ENCODE data around the gene PER1. TPM values are rescaled to one million over a fixed set of nuclear protein-coding genes. Genes with fewer than 3 reads are reported as not detected.

Gene PER1
- total RNA-seq, 1 donor from 2014 or later = 45.0 TPM

- no peak for TF ChIP-seq CTCF (IDR thresholded peaks at IDR 0.05)
- peaks cover 44% of the 10 kb centered on the region for H3K27me3 Mint-ChIP-seq
- peak overlapping the region; percentile 93 for H3K4me3 Mint-ChIP-seq
- POLR2A ChIA-PET = interaction anchor here (0.6 to 5.2 kb wide), 11 partner anchors 13 to 126 kb away, joined by 3 to 46 read pairs (median 6); partner anchors contain the start of gene CTC1
- CTCF ChIA-PET = interaction anchor here (1.1 to 2.3 kb wide), 2 partner anchors 15 to 17 kb away, joined by 3 to 8 read pairs; no protein-coding TSS in a partner anchor
- peak; percentile 60 for DNase-seq
- peaks cover 18% of the 10 kb centered on the region for H3K36me3 Mint-ChIP-seq (ENCODE audit: low read depth)
- no peaks in the 10 kb centered on the region for H3K9me3 Mint-ChIP-seq
- H3K4me1 Mint-ChIP-seq = peaks cover 81% of the 10 kb centered on the region
- no peak overlapping the region for H3K27ac Mint-ChIP-seq
- peak; percentile 4 for ATAC-seq (ENCODE audit: low read depth)
- intact Hi-C loops (cut with micrococcal nuclease) = no loop called here
Observed at GRCh38 chr17:8121681-8122421, 30.4 kb downstream of the PER1 start.

- DNase-seq (no peak), ATAC-seq (ENCODE audit: low read depth) (no peak)
- POLR2A ChIA-PET = interaction anchor here (1.0 to 5.2 kb wide), 5 partner anchors 17 to 103 kb away, joined by 5 to 46 read pairs (median 28); no protein-coding TSS in a partner anchor
- CTCF ChIA-PET = interaction anchor here (2.3 kb wide), 1 partner anchor 18 kb away, joined by 8 read pairs; no protein-coding TSS in a partner anchor
- peaks cover 15% of the 10 kb centered on the region for H3K36me3 Mint-ChIP-seq (ENCODE audit: low read depth)
- no peak for TF ChIP-seq CTCF (IDR thresholded peaks at IDR 0.05)
- peak overlapping the region; percentile 93 for H3K4me3 Mint-ChIP-seq
- no peak overlapping the region for H3K27ac Mint-ChIP-seq
- peaks cover 82% of the 10 kb centered on the region for H3K4me1 Mint-ChIP-seq
- peaks cover 49% of the 10 kb centered on the region for H3K27me3 Mint-ChIP-seq
- no peaks in the 10 kb centered on the region for H3K9me3 Mint-ChIP-seq
- intact Hi-C loops (cut with micrococcal nuclease) = no loop called here
Observed at GRCh38 chr17:8121407-8121680, 30.9 kb downstream of the PER1 start.

GRCh38 chr17:8120520-8121406 lies 31.4 kb downstream of the PER1 start:
- TF ChIP-seq CTCF (IDR thresholded peaks at IDR 0.05) = no peak
- peaks cover 76% of the 10 kb centered on the region for H3K4me1 Mint-ChIP-seq
- ChIA-PET CTCF (interaction anchor here (0.8 to 5.6 kb wide), 12 partner anchors 27 to 180 kb away, joined by 3 to 37 read pairs (median 12); partner anchors contain the start of genes PFAS and SLC25A35), POLR2A (interaction anchor here (0.6 to 5.2 kb wide), 20 partner anchors 10 to 434 kb away, joined by 3 to 57 read pairs (median 10); partner anchors contain the start of genes BORCS6, CTC1, RANGRF and SLC25A35)
- peak overlapping the region; percentile 93 for H3K4me3 Mint-ChIP-seq
- H3K27ac Mint-ChIP-seq = peak overlapping the region; percentile 96
- ATAC-seq (ENCODE audit: low read depth) (peak; percentile 1), DNase-seq (peak; percentile 53)
- H3K27me3 Mint-ChIP-seq = peaks cover 53% of the 10 kb centered on the region
- H3K9me3 Mint-ChIP-seq = no peaks in the 10 kb centered on the region
- H3K36me3 Mint-ChIP-seq (ENCODE audit: low read depth) = peaks cover 12% of the 10 kb centered on the region
- intact Hi-C loops (cut with micrococcal nuclease) = loop anchor here (1.0 kb wide), 1 partner anchor 19 kb away; no protein-coding TSS in a partner anchor

GRCh38 chr17:8119581-8120519 lies 32.4 kb downstream of the PER1 start:
- peak; percentile 43 for ATAC-seq (ENCODE audit: low read depth)
- peak; percentile 69 for DNase-seq
- TF ChIP-seq CTCF (IDR thresholded peaks at IDR 0.05) = no peak

More at GRCh38 chr17:8119581-8120519, 32.4 kb downstream of the PER1 start:
- H3K4me3 Mint-ChIP-seq = peak overlapping the region; percentile 93
- H3K9me3 Mint-ChIP-seq = no peaks in the 10 kb centered on the region
- H3K4me1 Mint-ChIP-seq = peaks cover 67% of the 10 kb centered on the region
- peak overlapping the region; percentile 96 for H3K27ac Mint-ChIP-seq
- CTCF ChIA-PET = interaction anchor here (0.6 to 5.6 kb wide), 26 partner anchors 10 to 257 kb away, joined by 3 to 37 read pairs (median 8); partner anchors contain the start of genes KRABD2, PFAS, SLC25A35 and VAMP2
- POLR2A ChIA-PET = interaction anchor here (0.6 to 5.2 kb wide), 28 partner anchors 9 to 433 kb away, joined by 3 to 57 read pairs (median 10); partner anchors contain the start of genes BORCS6, CTC1, PER1 and RANGRF
- intact Hi-C loops (cut with micrococcal nuclease) = loop anchor here (1.0 to 2.0 kb wide), 12 partner anchors 19 to 431 kb away; partner anchors contain the start of genes NAA38, PFAS, RANGRF and WRAP53
- H3K27me3 Mint-ChIP-seq = peaks cover 58% of the 10 kb centered on the region
- H3K36me3 Mint-ChIP-seq (ENCODE audit: low read depth) = peaks cover 9% of the 10 kb centered on the region

Measured in activated B cell treated with CpG ODN at 0.5 μM for 24 hours (primary cell).